22Rv1 (cell line): Measurements from ENCODE around the gene ACTR10.

ENCODE experiments used
- ZFX ChIP-seq: fragments of 450-650 bp; IDR thresholded peaks from 2 replicates; pipeline ENCODE4 v1.6.1; 2017; ENCODE audit warnings: antibody characterized with exemption, borderline replicate concordance
- TF ChIP-seq, protein P1 (sequence below): fragments of 450-650 bp; IDR thresholded peaks from 2 replicates; pipeline ENCODE4 v1.5.1; 2017; ENCODE audit warnings: mild to moderate bottlenecking

DNA sequence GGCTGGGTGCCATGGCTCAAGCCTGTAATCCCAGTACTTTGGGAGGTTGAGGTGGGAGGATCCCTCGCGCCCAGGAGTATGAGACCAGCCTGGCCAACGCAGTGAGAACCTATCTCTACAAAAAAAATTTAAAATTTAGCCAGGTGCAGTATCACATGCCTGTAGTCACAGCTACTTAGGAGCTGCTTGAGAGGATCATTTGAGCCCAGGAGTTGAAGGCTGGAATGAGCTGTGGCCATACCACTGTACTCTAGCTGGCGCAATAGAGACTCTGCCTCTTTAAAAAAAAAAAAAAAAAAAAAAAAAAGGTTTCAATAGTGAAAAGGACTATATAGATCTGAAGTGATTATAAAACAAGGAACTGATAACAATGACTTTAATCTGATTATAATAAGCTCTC lies 58.2 kb downstream of the ACTR10 start:
- TF ChIP-seq, protein P1, sequence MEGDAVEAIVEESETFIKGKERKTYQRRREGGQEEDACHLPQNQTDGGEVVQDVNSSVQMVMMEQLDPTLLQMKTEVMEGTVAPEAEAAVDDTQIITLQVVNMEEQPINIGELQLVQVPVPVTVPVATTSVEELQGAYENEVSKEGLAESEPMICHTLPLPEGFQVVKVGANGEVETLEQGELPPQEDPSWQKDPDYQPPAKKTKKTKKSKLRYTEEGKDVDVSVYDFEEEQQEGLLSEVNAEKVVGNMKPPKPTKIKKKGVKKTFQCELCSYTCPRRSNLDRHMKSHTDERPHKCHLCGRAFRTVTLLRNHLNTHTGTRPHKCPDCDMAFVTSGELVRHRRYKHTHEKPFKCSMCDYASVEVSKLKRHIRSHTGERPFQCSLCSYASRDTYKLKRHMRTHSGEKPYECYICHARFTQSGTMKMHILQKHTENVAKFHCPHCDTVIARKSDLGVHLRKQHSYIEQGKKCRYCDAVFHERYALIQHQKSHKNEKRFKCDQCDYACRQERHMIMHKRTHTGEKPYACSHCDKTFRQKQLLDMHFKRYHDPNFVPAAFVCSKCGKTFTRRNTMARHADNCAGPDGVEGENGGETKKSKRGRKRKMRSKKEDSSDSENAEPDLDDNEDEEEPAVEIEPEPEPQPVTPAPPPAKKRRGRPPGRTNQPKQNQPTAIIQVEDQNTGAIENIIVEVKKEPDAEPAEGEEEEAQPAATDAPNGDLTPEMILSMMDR, result no peak
- no peak for TF ChIP-seq ZFX
